ENCODE measurements around the gene SOCS7.

DNA sequence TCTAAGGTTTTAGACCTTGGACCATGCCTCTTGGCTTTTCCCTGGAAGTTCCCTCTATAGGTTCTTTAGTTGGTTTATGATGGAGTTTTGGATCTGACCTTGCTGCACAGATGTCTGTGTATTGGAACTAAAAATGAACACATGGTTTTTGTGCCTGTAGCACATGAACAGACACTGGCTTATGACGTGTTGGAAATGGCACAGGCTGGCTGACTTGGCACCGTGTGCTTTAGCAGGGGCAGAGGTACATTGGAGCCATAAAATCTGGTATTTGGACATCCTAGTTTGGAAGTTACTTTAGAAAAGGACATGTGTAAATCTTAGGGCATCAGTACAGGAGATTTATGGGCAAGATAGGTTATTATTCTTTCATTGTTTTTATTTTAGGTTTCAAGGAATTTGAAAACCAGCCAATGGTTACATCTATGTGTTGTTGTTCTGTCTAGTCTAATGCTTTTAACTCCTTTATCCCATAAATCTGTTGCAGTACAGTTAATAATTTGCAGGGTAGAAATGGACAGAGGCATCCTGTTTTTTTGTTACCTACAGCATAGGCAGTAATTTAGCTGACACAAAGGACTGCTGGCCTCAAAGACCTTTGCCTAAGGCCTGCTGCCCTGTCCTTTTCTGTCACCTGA lies 6.0 kb downstream of the SOCS7 start:
- TF ChIP-seq, protein P1, sequence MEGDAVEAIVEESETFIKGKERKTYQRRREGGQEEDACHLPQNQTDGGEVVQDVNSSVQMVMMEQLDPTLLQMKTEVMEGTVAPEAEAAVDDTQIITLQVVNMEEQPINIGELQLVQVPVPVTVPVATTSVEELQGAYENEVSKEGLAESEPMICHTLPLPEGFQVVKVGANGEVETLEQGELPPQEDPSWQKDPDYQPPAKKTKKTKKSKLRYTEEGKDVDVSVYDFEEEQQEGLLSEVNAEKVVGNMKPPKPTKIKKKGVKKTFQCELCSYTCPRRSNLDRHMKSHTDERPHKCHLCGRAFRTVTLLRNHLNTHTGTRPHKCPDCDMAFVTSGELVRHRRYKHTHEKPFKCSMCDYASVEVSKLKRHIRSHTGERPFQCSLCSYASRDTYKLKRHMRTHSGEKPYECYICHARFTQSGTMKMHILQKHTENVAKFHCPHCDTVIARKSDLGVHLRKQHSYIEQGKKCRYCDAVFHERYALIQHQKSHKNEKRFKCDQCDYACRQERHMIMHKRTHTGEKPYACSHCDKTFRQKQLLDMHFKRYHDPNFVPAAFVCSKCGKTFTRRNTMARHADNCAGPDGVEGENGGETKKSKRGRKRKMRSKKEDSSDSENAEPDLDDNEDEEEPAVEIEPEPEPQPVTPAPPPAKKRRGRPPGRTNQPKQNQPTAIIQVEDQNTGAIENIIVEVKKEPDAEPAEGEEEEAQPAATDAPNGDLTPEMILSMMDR (IDR thresholded peaks at IDR 0.05; ENCODE audit: low read depth, low read length, missing input control), result no peak
- TF ChIP-seq, protein P2, sequence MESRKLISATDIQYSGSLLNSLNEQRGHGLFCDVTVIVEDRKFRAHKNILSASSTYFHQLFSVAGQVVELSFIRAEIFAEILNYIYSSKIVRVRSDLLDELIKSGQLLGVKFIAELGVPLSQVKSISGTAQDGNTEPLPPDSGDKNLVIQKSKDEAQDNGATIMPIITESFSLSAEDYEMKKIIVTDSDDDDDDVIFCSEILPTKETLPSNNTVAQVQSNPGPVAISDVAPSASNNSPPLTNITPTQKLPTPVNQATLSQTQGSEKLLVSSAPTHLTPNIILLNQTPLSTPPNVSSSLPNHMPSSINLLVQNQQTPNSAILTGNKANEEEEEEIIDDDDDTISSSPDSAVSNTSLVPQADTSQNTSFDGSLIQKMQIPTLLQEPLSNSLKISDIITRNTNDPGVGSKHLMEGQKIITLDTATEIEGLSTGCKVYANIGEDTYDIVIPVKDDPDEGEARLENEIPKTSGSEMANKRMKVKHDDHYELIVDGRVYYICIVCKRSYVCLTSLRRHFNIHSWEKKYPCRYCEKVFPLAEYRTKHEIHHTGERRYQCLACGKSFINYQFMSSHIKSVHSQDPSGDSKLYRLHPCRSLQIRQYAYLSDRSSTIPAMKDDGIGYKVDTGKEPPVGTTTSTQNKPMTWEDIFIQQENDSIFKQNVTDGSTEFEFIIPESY (IDR thresholded peaks at IDR 0.05), result no peak
- no peak for TF ChIP-seq FOXA1 (IDR thresholded peaks at IDR 0.05)
- no peak for TF ChIP-seq RAD21 (IDR thresholded peaks at IDR 0.05)
- TF ChIP-seq JUND (IDR thresholded peaks at IDR 0.05), result no peak
- TF ChIP-seq, protein P3, sequence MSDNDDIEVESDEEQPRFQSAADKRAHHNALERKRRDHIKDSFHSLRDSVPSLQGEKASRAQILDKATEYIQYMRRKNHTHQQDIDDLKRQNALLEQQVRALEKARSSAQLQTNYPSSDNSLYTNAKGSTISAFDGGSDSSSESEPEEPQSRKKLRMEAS (IDR thresholded peaks at IDR 0.05), result no peak
- TF ChIP-seq RXRA (IDR thresholded peaks at IDR 0.05), result no peak
- TF ChIP-seq, protein P4, sequence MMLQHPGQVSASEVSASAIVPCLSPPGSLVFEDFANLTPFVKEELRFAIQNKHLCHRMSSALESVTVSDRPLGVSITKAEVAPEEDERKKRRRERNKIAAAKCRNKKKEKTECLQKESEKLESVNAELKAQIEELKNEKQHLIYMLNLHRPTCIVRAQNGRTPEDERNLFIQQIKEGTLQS (IDR thresholded peaks at IDR 0.05), result no peak
- no peak for TF ChIP-seq TAF1 (conservative IDR thresholded peaks at IDR 0.05)
- TF ChIP-seq, protein P5, sequence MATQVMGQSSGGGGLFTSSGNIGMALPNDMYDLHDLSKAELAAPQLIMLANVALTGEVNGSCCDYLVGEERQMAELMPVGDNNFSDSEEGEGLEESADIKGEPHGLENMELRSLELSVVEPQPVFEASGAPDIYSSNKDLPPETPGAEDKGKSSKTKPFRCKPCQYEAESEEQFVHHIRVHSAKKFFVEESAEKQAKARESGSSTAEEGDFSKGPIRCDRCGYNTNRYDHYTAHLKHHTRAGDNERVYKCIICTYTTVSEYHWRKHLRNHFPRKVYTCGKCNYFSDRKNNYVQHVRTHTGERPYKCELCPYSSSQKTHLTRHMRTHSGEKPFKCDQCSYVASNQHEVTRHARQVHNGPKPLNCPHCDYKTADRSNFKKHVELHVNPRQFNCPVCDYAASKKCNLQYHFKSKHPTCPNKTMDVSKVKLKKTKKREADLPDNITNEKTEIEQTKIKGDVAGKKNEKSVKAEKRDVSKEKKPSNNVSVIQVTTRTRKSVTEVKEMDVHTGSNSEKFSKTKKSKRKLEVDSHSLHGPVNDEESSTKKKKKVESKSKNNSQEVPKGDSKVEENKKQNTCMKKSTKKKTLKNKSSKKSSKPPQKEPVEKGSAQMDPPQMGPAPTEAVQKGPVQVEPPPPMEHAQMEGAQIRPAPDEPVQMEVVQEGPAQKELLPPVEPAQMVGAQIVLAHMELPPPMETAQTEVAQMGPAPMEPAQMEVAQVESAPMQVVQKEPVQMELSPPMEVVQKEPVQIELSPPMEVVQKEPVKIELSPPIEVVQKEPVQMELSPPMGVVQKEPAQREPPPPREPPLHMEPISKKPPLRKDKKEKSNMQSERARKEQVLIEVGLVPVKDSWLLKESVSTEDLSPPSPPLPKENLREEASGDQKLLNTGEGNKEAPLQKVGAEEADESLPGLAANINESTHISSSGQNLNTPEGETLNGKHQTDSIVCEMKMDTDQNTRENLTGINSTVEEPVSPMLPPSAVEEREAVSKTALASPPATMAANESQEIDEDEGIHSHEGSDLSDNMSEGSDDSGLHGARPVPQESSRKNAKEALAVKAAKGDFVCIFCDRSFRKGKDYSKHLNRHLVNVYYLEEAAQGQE (IDR thresholded peaks at IDR 0.05), result no peak
- no peak for TF ChIP-seq EGR1 (IDR thresholded peaks at IDR 0.05; ENCODE audit: low read depth in 2 of 2)
- no peak for TF ChIP-seq NR2F2 (IDR thresholded peaks at IDR 0.05)
